Inflammatory macrophage treated with lipopolysaccharide for 1 hour (primary cell): ENCODE data around the gene MGAT5.
A peak's percentile ranks its signal among the peaks of the same experiment; 100 is the strongest.
"Not testable (repeated sequence)": the region's sequence is repeated elsewhere in the genome, so short reads cannot be mapped to it uniquely, and the experiment has no call there.

ENCODE experiments used
- DNase-seq, 2 donors: peaks; one replicate each; pipeline ENCODE4 v3.0.0-alpha.2; 2020 to 2022

The MGAT5 gene

GRCh38 chr2:134457765-134458472 lies 204.0 kb downstream of the MGAT5 start:
- no peak for DNase-seq

- no peak for DNase-seq
These were observed 204.6 kb downstream of the MGAT5 start for GRCh38 chr2:134458473-134458853.

- DNase-seq, result no peak
These were observed 205.1 kb downstream of the MGAT5 start for GRCh38 chr2:134458950-134459349.

GRCh38 chr2:134459706-134460406 lies 206.0 kb downstream of the MGAT5 start:
- DNase-seq, result no peak

- DNase-seq, result peak in 1 of 2 donors; percentile 11
These were observed 206.7 kb downstream of the MGAT5 start for GRCh38 chr2:134460583-134460998.

- DNase-seq, result peak; percentile 80 to 86
These were observed 207.6 kb downstream of the MGAT5 start for GRCh38 chr2:134461511-134461910.

GRCh38 chr2:134462275-134462674 lies 208.4 kb downstream of the MGAT5 start:
- no peak for DNase-seq

- DNase-seq, result no peak
These were observed 209.2 kb downstream of the MGAT5 start for GRCh38 chr2:134462791-134463698.

- DNase-seq, result no peak
These were observed 209.8 kb downstream of the MGAT5 start for GRCh38 chr2:134463699-134464022.

GRCh38 chr2:134465228-134466105 lies 211.6 kb downstream of the MGAT5 start:
- DNase-seq, result no peak

- no peak for DNase-seq
These were observed 212.3 kb downstream of the MGAT5 start for GRCh38 chr2:134466141-134466540.

- DNase-seq, result no peak
These were observed 214.3 kb downstream of the MGAT5 start for GRCh38 chr2:134468164-134468563.

- DNase-seq, result no peak
These were observed 214.9 kb downstream of the MGAT5 start for GRCh38 chr2:134468776-134469175.

GRCh38 chr2:134469516-134470115 lies 215.7 kb downstream of the MGAT5 start:
- no peak for DNase-seq

GRCh38 chr2:134470561-134471168 lies 216.8 kb downstream of the MGAT5 start:
- DNase-seq, result no peak

GRCh38 chr2:134476982-134477381 lies 223.1 kb downstream of the MGAT5 start:
- DNase-seq, result not testable (repeated sequence)

- DNase-seq, result no peak
These were observed 225.9 kb downstream of the MGAT5 start for GRCh38 chr2:134479696-134480330.

- DNase-seq, result peak in 1 of 2 donors; percentile 19
These were observed 228.4 kb downstream of the MGAT5 start for GRCh38 chr2:134482131-134482723.

GRCh38 chr2:134482766-134483340 lies 229.0 kb downstream of the MGAT5 start:
- DNase-seq, result no peak

- DNase-seq, result no peak
These were observed 236.0 kb downstream of the MGAT5 start for GRCh38 chr2:134489732-134490384.
